ENCODE data around the gene RGL4. TPM values are rescaled to one million over a fixed set of nuclear protein-coding genes. Genes with fewer than 3 reads are reported as not detected.

Gene RGL4
- total RNA-seq, 2 donors from 2014 or later: not detected

DNA sequence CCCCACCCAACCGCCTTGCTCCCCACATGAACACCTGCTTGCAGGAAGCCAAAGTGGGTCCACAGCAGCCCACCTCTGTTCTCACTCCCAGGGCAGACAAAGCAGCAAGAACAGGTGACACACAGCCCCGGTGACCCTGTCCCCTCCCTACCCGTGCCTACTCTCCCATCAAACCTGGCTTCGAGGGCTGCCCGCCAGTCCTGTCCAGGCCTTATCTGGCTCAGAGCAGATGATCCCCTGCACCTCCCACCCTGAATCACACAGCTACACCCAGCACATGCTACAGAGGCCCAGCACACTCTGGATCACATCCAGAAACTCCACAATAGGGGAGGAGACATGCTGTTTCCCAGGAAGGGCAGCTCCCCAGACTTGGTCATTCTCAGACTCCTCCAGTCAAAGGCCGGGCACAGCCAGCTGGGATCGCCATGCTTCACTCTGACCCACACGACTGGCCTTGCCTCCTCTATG, 6.2 kb upstream of the RGL4 start:
- 87% methylated on average over 8 of the region's 8 CpGs; no CpG with 5 or more reads in 1 of the 2 experiments for WGBS, 2 experiments (ENCODE audit: insufficient coverage in 1 of 2, insufficient read length in 1 of 2)
- no peak for DNase-seq
- no peaks in the 10 kb centered on the region for H3K9me3 ChIP-seq (ENCODE audit: control insufficient read depth, low read length)
- no peak overlapping the region for H3K4me3 Mint-ChIP-seq
- TF ChIP-seq, protein P1, sequence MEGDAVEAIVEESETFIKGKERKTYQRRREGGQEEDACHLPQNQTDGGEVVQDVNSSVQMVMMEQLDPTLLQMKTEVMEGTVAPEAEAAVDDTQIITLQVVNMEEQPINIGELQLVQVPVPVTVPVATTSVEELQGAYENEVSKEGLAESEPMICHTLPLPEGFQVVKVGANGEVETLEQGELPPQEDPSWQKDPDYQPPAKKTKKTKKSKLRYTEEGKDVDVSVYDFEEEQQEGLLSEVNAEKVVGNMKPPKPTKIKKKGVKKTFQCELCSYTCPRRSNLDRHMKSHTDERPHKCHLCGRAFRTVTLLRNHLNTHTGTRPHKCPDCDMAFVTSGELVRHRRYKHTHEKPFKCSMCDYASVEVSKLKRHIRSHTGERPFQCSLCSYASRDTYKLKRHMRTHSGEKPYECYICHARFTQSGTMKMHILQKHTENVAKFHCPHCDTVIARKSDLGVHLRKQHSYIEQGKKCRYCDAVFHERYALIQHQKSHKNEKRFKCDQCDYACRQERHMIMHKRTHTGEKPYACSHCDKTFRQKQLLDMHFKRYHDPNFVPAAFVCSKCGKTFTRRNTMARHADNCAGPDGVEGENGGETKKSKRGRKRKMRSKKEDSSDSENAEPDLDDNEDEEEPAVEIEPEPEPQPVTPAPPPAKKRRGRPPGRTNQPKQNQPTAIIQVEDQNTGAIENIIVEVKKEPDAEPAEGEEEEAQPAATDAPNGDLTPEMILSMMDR (conservative IDR thresholded peaks at IDR 0.05): no peak
- H3K9me3 Mint-ChIP-seq: no peaks in the 10 kb centered on the region
- H3K27me3 Mint-ChIP-seq (ENCODE audit: insufficient read depth): no peaks in the 10 kb centered on the region
- no peak overlapping the region for H3K4me3 ChIP-seq (ENCODE audit: low read length)
- H3K36me3 Mint-ChIP-seq (ENCODE audit: low read depth): peaks cover 23% of the 10 kb centered on the region
- H3K27ac Mint-ChIP-seq: no peak overlapping the region
- no peaks in the 10 kb centered on the region for H3K36me3 ChIP-seq (ENCODE audit: control insufficient read depth, insufficient read depth, low read length)
- H3K27me3 ChIP-seq (ENCODE audit: control insufficient read depth, insufficient read depth, low read length, poor library complexity, severe bottlenecking): no peaks in the 10 kb centered on the region
- H3K4me1 ChIP-seq (ENCODE audit: control insufficient read depth, insufficient read depth, low read length): no peaks in the 10 kb centered on the region
- no peaks in the 10 kb centered on the region for H3K4me1 Mint-ChIP-seq
- H3K27ac ChIP-seq (ENCODE audit: low read depth, low read length): no peak overlapping the region
- no peak overlapping the region for H3K9ac ChIP-seq (ENCODE audit: extremely low read depth, low read length, poor library complexity, severe bottlenecking)

DNA sequence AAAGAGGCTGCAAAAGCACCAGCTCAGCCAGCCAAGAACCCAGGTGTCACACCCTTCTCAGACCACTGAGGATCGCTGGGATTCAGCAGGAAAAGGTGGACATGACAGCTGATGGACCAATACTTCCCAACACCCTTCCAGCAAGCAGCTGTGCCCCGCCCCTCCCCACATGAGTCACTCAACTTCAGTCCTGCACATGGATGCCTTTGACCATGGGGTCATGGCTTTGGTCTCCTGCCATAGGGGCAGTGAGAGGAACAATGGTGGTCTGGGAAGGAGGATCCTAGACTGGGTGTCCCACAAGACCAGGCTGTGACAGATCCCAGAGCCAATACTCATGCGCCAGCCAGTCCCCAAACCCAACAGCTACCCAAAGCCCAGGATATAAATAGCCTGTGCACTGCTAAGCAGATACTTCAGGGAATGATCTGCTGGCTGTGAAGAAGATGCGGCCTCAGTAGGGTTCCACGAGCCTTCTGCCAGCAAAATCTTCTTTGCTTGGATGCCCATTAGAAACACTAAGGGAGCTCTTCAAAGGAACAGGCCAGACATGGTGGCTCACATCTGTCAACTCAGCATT, 5.5 kb upstream of the RGL4 start:
- Mint-ChIP-seq H3K4me3 (no peak overlapping the region), H3K27ac (no peak overlapping the region), H3K36me3 (ENCODE audit: low read depth) (peaks cover 26% of the 10 kb centered on the region), H3K27me3 (ENCODE audit: insufficient read depth) (no peaks in the 10 kb centered on the region), H3K9me3 (no peaks in the 10 kb centered on the region), H3K4me1 (no peaks in the 10 kb centered on the region)
- H3K27me3 ChIP-seq (ENCODE audit: control insufficient read depth, insufficient read depth, low read length, poor library complexity, severe bottlenecking): no peaks in the 10 kb centered on the region
- H3K4me1 ChIP-seq (ENCODE audit: control insufficient read depth, insufficient read depth, low read length): no peaks in the 10 kb centered on the region
- H3K9ac ChIP-seq (ENCODE audit: extremely low read depth, low read length, poor library complexity, severe bottlenecking): no peak overlapping the region
- WGBS, 2 experiments (ENCODE audit: insufficient coverage in 1 of 2, insufficient read length in 1 of 2): 95 to 100% methylated on average over 3 to 5 of the region's 5 CpGs
- no peak overlapping the region for H3K27ac ChIP-seq (ENCODE audit: low read depth, low read length)
- TF ChIP-seq, protein P1 (conservative IDR thresholded peaks at IDR 0.05): no peak
- no peaks in the 10 kb centered on the region for H3K36me3 ChIP-seq (ENCODE audit: control insufficient read depth, insufficient read depth, low read length)
- H3K9me3 ChIP-seq (ENCODE audit: control insufficient read depth, low read length): no peaks in the 10 kb centered on the region
- no peak for DNase-seq
- H3K4me3 ChIP-seq (ENCODE audit: low read length): no peak overlapping the region

- peaks cover 27% of the 10 kb centered on the region for H3K36me3 Mint-ChIP-seq (ENCODE audit: low read depth)
- Histone ChIP-seq H3K4me1 (ENCODE audit: control insufficient read depth, insufficient read depth, low read length) (no peaks in the 10 kb centered on the region), H3K27ac (ENCODE audit: low read depth, low read length) (no peak overlapping the region), H3K36me3 (ENCODE audit: control insufficient read depth, insufficient read depth, low read length) (no peaks in the 10 kb centered on the region), H3K9me3 (ENCODE audit: control insufficient read depth, low read length) (no peaks in the 10 kb centered on the region), H3K9ac (ENCODE audit: extremely low read depth, low read length, poor library complexity, severe bottlenecking) (no peak overlapping the region), H3K27me3 (ENCODE audit: control insufficient read depth, insufficient read depth, low read length, poor library complexity, severe bottlenecking) (no peaks in the 10 kb centered on the region), H3K4me3 (ENCODE audit: low read length) (no peak overlapping the region)
- no peak for DNase-seq
- WGBS, 2 experiments (ENCODE audit: insufficient coverage in 1 of 2, insufficient read length in 1 of 2): 74 to 88% methylated on average over 5 to 7 of the region's 7 CpGs
- no peaks in the 10 kb centered on the region for H3K27me3 Mint-ChIP-seq (ENCODE audit: insufficient read depth)
- H3K4me1 Mint-ChIP-seq: no peaks in the 10 kb centered on the region
- no peak overlapping the region for H3K27ac Mint-ChIP-seq
- TF ChIP-seq, protein P1 (conservative IDR thresholded peaks at IDR 0.05): no peak
- H3K4me3 Mint-ChIP-seq: no peak overlapping the region
- H3K9me3 Mint-ChIP-seq: no peaks in the 10 kb centered on the region
Measured at GRCh38 chr22:23686416-23687024, 4.3 kb upstream of the RGL4 start.

Measured in endodermal cell (in vitro differentiated cells).